PC-9 (cell line): ENCODE results near the gene PPP2CA.

Experiments
- EZH2 ChIP-seq: fragments of 200-600 bp; sonication (generic); IDR thresholded peaks from 2 replicates; pipeline ENCODE4 v1.8.0; 2017; ENCODE audit warnings: antibody characterized with exemption, low read depth
- TF ChIP-seq, protein P1 (sequence below): fragments of 200-600 bp; sonication (generic); conservative IDR thresholded peaks from 2 replicates; pipeline ENCODE4 v1.6.1; 2017; ENCODE audit warnings: mixed run types, antibody characterized with exemption, mild to moderate bottlenecking, moderate library complexity

DNA sequence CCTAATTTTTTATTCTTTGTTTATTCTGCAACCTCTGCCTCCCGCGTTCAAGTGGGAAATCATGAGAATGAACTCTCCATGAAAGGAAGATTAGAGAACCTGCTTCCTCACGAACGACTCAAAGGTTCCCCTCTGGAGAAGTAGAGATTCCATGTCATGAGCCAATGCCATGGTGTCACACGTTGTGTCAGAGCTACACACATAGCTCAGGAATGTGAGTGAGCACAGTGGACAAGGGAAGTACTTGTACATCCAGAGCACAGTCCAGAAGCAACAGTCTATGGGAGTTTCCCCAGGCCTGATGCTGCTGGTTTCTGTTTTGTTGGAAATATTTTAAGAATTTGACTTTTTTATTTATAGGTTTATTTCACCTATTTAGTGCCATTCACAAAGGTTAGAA is 26.8 kb upstream of the PPP2CA start:
- TF ChIP-seq EZH2: no peak
- TF ChIP-seq, protein P1, sequence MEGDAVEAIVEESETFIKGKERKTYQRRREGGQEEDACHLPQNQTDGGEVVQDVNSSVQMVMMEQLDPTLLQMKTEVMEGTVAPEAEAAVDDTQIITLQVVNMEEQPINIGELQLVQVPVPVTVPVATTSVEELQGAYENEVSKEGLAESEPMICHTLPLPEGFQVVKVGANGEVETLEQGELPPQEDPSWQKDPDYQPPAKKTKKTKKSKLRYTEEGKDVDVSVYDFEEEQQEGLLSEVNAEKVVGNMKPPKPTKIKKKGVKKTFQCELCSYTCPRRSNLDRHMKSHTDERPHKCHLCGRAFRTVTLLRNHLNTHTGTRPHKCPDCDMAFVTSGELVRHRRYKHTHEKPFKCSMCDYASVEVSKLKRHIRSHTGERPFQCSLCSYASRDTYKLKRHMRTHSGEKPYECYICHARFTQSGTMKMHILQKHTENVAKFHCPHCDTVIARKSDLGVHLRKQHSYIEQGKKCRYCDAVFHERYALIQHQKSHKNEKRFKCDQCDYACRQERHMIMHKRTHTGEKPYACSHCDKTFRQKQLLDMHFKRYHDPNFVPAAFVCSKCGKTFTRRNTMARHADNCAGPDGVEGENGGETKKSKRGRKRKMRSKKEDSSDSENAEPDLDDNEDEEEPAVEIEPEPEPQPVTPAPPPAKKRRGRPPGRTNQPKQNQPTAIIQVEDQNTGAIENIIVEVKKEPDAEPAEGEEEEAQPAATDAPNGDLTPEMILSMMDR: no peak
